HG03095 (cell line): ENCODE measurements around the gene ARMCX6.
"Not testable (repeated sequence)": the region's sequence is repeated elsewhere in the genome, so short reads cannot be mapped to it uniquely, and the experiment has no call there.

ENCODE experiments used
- ATAC-seq: cut with Tn5 transposase; IDR thresholded peaks from one replicate; pipeline ENCODE4 v1.9.1; 2021; ENCODE audit warnings: moderate library complexity; ENCODE audit not compliant: unreplicated experiment

The ARMCX6 gene

DNA sequence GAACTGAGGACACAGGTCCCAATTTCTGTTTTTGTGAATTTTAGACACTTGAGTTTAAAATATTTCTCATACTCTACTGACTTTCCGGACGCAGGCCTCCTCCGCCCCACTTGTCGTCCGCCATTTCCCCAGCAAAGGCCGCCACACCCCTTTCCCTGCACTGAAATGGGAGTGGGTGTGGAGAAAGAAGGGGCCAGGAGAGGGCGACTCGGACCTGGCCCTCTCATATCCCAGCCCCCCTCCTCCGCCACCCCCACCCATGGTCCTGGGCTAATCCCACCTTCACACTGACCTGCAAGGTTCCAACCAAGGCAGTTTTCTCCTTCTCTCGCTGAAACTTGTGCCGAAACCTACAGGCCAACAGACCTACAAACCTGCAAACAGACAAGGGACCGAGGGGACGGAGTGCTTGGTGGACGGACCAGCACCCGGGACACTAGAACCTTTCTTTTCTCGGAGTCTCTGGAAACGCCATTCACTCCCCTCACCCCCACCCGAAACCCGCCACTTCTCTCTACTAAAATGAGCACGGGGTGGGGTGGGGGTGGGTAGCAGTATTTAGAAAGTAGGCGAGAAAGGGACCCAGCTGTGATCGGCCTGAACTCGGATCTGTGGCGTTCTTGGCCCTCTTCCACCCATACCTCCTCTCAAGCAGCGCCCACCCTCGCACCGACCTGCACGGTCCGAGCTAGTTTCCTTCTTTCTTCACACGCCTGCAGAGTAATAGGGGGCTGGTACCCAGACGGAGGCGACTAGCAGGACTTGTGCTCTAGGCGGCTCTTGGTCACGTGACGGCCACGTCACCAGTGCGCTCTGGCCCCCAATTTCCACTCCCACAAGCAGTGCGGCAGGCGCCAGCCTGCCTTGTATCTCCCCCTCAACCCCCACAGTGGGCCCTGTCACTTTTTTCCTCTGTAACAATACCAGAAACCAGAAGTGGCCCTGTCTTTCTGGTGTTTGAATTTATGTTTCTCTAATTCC, at the start of gene ARMCX6:
Gene ARMCX6 (minus strand): TSS at position 790 of the 981 bp plus-strand sequence. CDS start 1,380 bp downstream, outside the sequence.
- peak; percentile 87 for ATAC-seq

DNA sequence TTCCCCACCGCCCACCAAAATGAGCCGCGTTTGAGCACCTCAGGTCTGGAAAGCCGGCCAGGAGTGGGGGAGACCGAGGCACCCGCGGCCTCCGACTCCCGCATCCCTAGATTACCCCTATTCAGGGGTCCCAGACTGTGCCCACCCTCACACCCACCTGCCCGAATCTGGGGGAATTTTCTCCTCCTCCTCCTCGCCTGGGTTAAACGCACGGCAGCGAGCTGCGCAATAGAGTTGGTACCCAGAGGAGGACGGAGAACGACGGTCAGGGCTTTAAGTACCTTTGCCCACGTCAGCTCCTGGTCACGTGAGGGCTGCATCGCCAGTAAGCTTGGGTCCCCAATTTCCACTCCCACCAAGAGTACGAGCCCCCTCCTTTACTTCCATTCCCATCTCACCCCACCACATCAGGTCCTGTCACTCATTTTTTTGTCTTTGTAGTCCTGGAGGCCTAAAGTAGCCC, 41.8 kb upstream of the ARMCX6 start, which contains the start of gene ARMCX2:
Gene ARMCX2 (minus strand): TSS at position 250 of the 463 bp plus-strand sequence. CDS start 2,262 bp downstream, outside the sequence.
- ATAC-seq: peak; percentile 54

DNA sequence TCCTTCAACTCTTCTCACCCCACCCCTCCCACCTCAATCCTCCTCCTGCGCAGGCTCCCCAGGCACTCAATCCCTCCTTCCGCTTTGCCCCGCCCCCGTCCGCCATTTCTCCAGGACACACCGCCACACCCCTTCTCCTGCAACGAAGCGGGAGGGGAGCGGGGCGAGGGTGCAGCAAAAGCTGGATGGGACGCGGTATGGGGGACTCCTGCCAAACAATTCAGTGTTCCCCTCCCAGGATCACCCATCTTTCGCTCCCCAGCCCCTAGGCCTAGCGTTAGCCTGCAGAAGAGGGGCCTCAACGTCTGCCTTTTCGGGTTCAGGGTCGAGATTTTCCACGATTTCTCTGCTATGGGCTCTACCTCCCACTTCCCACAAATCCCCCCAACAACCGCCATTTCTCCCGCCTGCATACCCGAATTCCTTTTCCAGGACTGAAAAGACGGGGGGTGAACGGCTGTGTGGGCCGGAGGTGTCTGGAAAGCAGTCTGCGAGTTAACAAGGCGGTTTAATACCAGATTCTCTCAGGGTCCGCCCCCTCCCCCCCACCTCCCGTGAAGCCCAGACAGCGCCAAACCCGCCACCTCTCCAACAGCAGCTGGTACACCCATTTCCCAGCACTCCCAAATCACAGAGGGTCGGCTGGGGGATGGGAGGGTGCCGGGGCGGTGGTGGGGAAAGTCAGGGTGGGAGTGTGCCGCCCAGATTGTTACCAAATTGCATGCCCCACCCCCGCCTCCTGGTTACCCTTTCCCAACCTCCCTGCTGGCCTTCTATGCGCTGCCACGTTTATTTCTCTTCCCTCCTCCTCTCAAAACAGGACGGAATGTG, 41.1 kb upstream of the ARMCX6 start:
- ATAC-seq: peak; percentile 78

DNA sequence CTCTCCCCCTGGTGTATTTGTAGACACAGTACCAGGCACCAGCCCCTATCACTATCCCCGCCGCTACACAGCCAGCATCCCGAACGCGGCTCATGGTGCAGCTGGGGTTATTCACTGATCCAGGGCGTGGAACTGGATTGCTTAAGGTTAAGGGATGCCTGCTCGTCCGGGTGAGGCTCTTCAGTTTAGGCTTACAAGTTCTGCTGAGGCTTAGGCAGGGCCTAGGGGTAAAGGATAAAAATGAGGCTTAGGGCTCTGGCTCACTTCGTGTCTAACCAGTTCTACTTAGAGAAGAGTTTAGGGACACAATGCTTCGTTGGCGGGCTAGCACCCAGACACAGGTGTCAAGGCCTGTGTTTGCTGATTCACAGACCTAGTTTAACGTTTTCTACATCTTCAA, 39.7 kb upstream of the ARMCX6 start:
- no peak for ATAC-seq

DNA sequence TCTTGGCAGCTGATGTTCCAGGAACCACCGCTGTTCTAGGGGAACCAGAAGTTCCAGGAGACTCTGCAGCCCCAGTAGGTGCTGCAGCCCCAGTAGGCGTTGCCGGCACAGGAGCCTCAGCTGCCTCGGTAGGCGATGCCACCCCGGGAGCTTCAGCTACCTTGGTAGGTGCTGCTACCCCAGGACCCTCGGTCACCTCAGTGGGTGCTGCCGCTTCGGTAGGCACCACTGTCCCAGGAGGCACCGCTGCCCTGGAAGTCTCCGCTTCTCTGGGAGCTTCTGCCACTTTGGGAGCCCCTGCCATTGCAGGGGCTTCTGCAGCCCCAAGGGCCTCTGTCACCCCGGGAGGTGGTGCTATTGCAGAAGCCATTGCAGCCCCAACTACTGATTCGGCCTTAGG, 39.0 kb upstream of the ARMCX6 start:
- no peak for ATAC-seq

DNA sequence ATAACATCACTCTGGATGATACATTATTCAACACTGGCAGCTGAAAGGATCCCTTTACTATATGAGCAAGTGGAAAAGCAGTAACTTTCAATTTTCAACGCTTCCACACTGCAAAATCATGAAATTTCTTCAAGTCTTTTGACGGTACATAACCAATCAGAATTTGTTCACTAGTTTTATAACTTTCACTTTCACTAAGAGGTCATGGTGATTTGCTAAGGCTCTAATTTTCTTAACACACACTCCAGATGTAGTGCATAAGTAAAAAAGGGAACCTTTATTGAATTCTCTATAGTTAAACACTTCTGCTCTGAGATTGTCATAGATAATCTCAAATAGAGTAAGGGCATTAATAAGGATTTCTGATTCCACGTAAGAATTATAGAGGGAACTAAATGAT, 37.7 kb upstream of the ARMCX6 start:
- ATAC-seq: no peak

DNA sequence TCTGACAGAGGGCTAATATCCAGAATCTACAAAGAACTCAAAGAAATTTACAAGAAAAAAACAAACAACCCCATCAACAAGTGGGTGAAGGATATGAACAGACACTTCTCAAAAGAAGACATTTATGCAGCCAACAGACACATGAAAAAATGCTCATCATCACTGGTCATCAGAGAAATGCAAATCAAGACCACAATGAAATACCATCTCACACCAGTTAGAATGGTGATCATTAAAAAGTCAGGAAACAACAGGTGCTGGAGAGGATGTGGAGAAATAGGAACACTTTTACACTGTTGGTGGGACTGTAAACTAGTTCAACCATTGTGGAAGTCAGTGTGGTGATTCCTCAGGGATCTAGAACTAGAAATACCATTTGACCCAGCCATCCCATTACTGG, 29.9 kb upstream of the ARMCX6 start:
- ATAC-seq: not testable (repeated sequence)

DNA sequence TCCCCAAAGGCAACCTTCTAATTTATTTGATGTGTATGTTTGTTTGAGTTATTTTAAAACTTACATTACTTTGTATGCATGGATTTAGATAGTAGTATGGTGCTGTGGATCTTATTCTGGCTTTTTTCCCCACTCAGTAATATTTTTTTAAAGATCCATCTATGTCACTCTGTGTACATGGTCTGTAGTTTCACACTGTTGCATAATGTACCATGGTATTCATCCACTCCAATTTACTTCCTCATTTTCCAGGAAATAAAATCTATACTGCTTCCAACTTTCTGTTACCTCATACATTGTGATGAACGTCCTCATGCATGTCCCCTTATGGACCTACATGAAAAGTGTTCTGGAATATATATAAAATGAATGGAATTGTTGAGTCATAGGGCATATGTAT, 24.3 kb upstream of the ARMCX6 start:
- ATAC-seq: no peak

DNA sequence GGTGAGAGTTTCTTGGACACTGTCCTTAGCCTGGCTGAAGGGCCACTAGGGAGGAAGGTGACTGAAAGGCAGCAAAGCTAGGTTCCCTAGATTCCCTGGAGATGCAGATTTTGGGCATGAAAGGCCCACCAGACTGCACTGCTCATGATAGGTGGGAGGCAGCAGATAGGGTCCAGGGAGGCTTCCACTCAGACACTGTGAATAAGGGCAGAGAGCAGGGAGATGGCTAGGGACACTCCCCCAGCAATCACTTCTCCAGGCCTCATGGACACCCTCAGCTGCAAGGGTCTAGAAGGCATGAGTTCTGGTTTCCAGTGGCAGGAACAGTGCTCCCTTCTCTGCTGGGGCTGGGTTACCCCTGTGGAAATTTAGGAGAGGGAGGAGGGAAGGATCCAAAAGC, 21.8 kb upstream of the ARMCX6 start:
- no peak for ATAC-seq

DNA sequence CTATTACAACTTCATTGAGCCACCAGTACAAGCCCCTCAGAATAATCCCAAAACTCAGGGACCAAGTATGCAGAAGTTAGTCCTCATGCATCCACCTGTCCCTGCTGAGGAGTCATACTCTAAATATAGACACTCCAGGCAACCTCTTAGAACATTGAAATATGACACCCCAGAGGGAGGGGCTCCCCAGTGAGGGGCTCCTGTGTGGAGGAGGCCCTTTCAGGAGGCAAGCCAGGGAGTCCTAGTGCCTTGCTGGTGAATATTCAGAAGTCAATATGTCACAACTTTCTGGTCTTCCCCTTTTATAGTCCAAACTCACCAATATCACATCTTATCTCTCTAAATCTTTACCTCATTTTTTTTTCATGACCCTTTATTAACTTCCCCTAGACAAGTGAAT, 1.6 kb upstream of the ARMCX6 start:
- ATAC-seq: no peak

DNA sequence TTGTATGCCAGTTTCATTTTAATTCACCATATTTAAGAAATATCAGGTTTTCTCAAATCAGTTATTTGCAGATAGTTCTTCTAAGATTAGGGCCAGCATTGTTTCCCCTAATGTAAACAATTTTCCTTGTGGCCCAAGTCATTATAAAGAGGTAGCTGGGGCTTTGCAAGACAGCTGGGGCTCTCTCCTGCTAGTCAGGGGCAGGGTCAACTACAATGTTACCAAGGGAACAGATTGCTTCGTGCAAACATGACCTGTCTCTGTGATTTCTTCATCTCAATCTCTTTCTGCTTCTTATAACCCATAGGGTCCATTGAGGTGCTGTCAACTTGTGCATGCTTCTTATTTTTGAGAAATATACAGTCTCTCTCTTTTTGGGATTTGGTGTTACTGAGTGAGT, 12.1 kb downstream of the ARMCX6 start:
- ATAC-seq: no peak

DNA sequence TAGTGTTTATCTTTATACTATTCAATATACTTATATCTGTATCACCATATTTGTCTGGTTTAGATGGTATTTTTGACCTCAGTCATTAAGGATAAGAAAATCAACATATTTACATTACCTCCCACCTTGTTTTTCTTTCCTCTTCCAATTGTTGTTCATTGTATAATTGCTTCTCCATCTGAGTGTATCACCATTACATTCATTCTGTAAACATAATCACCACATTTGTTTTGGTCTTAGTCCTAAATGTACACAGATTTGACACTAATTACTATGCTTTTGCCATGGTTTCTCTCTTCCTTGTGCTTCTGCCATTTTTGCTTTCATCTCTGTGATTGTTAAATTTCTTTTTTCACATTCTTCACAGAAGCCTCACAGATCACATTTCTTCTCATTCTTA, 12.7 kb downstream of the ARMCX6 start:
- ATAC-seq: no peak

DNA sequence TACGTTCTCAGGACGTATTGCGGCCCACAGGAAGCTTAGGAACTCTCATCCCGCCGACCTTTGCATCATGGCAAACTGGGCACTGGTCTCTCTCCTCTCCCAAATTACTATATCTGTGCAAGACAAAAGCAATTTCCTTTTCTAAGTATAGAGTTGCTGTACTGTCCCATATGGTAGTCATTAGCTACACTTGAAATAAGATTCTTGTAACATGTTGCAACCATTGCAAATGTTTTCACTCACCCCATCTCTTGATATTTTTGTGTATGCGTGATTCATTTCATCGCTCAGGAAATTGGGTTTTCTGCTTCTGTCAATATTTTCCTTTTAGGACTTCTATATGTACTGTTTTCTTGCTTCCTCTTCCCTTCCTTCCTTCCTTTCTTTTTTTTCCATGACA, 15.7 kb downstream of the ARMCX6 start:
- ATAC-seq: no peak

DNA sequence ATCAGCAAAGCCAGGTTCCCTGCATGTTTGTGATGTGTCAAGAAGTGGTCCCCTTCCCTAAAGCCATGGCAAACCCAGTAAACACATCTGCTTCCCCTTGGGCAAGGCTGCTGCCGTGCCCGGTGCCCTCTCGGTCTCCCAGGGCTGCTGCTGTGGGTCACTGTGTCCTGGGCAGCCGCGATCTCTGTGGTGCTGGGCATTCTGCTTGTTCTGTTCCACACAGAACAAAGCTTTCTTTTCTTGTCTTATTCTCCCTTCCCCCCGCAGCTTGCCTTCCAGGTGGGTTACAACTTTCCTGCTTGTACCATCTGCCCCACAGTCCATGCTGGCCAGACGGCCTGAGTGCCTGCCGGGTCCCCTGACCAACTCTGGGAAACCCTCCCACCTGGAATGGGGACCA, 18.2 kb downstream of the ARMCX6 start:
- ATAC-seq: not testable (repeated sequence)

DNA sequence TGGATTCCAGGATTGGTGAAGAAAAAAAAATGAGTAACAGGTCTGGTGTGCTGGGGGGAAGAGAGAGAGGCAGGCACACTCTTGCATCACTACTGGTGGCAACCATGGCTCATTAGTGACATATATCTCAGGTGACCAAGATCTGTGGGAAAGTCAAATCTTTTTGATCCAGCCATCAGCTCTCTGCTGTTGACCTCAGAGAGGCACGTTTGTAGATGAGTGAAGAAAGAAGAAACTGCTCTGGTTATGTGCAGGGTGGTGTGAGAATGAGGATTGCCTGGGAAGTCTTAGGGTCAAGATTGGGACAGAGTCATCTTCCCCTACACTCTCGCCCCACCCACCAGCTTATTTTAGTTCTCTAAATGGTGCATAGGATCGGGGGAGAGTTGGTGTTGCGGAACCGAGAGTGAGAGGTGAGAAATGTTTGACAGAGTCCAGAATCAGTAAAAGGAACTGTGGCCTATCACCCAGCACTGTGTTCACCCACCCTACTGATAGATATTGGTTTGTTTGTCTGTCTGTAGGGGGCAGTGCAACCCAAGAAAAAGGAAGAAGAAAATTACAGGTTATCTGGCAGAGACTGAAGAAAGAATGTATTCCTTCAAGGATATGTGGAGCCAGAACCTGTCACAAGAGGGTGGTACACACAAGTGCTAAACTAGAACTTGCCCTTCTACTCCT, 21.9 kb downstream of the ARMCX6 start:
- peak; percentile 97 for ATAC-seq
